ENCODE measurements around the gene ENAH.

The ENAH gene

GRCh38 chr1:225654277-225654597 is 1.3 kb upstream of the ENAH start:
- H3K4me3 ChIP-seq (ENCODE audit: low read depth, low read length), result no peak overlapping the region
- TF ChIP-seq CTCF (IDR thresholded peaks at IDR 0.05; ENCODE audit: borderline replicate concordance, insufficient read depth, low read depth, low read length), result no peak

GRCh38 chr1:225653463-225654276 is 747 bp upstream of the ENAH start:
- H3K4me3 ChIP-seq (ENCODE audit: low read depth, low read length), result no peak overlapping the region
- no peak for TF ChIP-seq CTCF (IDR thresholded peaks at IDR 0.05; ENCODE audit: borderline replicate concordance, insufficient read depth, low read depth, low read length)

GRCh38 chr1:225651872-225652728 is 823 bp downstream of the ENAH start:
- peak overlapping the region; percentile 12 for H3K4me3 ChIP-seq (ENCODE audit: low read depth, low read length)
- no peak for TF ChIP-seq CTCF (IDR thresholded peaks at IDR 0.05; ENCODE audit: borderline replicate concordance, insufficient read depth, low read depth, low read length)

GRCh38 chr1:225651376-225651871 is 1.5 kb downstream of the ENAH start:
- H3K4me3 ChIP-seq (ENCODE audit: low read depth, low read length), result no peak overlapping the region
- TF ChIP-seq CTCF (IDR thresholded peaks at IDR 0.05; ENCODE audit: borderline replicate concordance, insufficient read depth, low read depth, low read length), result no peak

GRCh38 chr1:225650179-225650578 is 2.7 kb downstream of the ENAH start:
- TF ChIP-seq CTCF (IDR thresholded peaks at IDR 0.05; ENCODE audit: borderline replicate concordance, insufficient read depth, low read depth, low read length), result no peak
- H3K4me3 ChIP-seq (ENCODE audit: low read depth, low read length), result no peak overlapping the region

GRCh38 chr1:225645194-225645895 is 7.6 kb downstream of the ENAH start:
- TF ChIP-seq CTCF (IDR thresholded peaks at IDR 0.05; ENCODE audit: borderline replicate concordance, insufficient read depth, low read depth, low read length), result no peak
- H3K4me3 ChIP-seq (ENCODE audit: low read depth, low read length), result no peak overlapping the region
